ENCODE results near the gene ZNF599. TPM values are rescaled to one million over a fixed set of nuclear protein-coding genes. Genes with fewer than 3 reads are reported as not detected.

Gene ZNF599
- total RNA-seq, 1 experiment from 2014 or later = 6.2 TPM

DNA sequence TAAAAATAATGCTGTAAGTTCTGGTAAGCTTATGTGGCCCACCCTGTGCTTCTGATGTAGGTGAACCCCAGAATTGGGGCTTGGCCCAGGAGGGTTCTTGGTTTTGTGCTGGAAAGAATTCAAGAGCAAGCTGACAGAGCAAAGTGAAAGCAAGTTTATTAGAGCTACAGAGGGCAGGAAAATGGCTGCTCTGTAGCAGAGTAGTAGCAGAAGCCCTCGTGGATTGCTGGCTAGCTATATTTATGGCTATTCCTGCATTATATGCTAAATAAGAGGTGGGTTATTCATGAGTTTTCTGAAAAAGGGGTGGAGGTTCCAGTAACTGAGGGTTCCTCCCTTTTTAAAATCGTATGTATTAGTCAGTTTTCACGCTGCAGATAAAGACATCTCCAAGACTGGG lies 20.6 kb upstream of the ZNF599 start:
- H3K27me3 Mint-ChIP-seq (ENCODE audit: unreplicated experiment) = peaks cover 26% of the 10 kb centered on the region
- H3K27ac Mint-ChIP-seq (ENCODE audit: unreplicated experiment) = no peak overlapping the region
- intact Hi-C loops (cut with micrococcal nuclease; ENCODE audit: unreplicated experiment) = no loop called here
- DNase-seq = no peak
- H3K4me3 Mint-ChIP-seq (ENCODE audit: low read depth, unreplicated experiment) = peak overlapping the region; percentile 10
- TF ChIP-seq, protein P1, sequence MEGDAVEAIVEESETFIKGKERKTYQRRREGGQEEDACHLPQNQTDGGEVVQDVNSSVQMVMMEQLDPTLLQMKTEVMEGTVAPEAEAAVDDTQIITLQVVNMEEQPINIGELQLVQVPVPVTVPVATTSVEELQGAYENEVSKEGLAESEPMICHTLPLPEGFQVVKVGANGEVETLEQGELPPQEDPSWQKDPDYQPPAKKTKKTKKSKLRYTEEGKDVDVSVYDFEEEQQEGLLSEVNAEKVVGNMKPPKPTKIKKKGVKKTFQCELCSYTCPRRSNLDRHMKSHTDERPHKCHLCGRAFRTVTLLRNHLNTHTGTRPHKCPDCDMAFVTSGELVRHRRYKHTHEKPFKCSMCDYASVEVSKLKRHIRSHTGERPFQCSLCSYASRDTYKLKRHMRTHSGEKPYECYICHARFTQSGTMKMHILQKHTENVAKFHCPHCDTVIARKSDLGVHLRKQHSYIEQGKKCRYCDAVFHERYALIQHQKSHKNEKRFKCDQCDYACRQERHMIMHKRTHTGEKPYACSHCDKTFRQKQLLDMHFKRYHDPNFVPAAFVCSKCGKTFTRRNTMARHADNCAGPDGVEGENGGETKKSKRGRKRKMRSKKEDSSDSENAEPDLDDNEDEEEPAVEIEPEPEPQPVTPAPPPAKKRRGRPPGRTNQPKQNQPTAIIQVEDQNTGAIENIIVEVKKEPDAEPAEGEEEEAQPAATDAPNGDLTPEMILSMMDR (IDR thresholded peaks at IDR 0.05; ENCODE audit: unreplicated experiment) = no peak
- peaks cover 6% of the 10 kb centered on the region for H3K9me3 Mint-ChIP-seq (ENCODE audit: low read depth, unreplicated experiment)
- no peaks in the 10 kb centered on the region for H3K36me3 Mint-ChIP-seq (ENCODE audit: insufficient read depth, unreplicated experiment)
- CTCF ChIA-PET = interaction anchor here (1.0 kb wide), 1 partner anchor 19 kb away, joined by 3 read pairs; no protein-coding TSS in a partner anchor
- BruUV-seq (replicated peaks) = no TSS peak
- no peaks in the 10 kb centered on the region for H3K4me1 Mint-ChIP-seq (ENCODE audit: low read depth, unreplicated experiment)

DNA sequence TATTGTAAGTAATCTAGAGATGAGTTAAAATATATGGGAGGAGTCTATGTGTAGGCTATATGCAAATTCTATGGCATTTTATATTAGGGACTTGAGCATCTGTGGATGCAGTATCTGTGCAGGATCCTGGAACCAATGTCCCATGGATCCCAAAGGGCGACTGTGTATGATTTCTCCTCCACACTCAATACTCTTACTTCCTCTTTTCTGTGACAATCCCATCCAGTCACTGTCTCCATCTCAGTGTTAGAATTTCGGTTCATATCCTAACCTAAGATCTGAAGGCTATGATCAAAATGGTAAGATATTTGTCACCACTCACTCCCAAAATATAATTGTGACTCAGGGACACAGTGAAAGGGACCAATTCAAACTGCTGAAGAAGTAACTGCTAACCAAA lies 15.1 kb upstream of the ZNF599 start:
- intact Hi-C loops (cut with micrococcal nuclease; ENCODE audit: unreplicated experiment) = no loop called here
- Mint-ChIP-seq H3K9me3 (ENCODE audit: low read depth, unreplicated experiment) (peaks cover 11% of the 10 kb centered on the region), H3K36me3 (ENCODE audit: insufficient read depth, unreplicated experiment) (no peaks in the 10 kb centered on the region), H3K4me1 (ENCODE audit: low read depth, unreplicated experiment) (no peaks in the 10 kb centered on the region), H3K4me3 (ENCODE audit: low read depth, unreplicated experiment) (no peak overlapping the region), H3K27ac (ENCODE audit: unreplicated experiment) (no peak overlapping the region), H3K27me3 (ENCODE audit: unreplicated experiment) (peaks cover 56% of the 10 kb centered on the region)
- CTCF ChIA-PET = no interaction called here
- TF ChIP-seq, protein P1 (IDR thresholded peaks at IDR 0.05; ENCODE audit: unreplicated experiment) = no peak
- no peak for DNase-seq
- BruUV-seq (replicated peaks) = no TSS peak

DNA sequence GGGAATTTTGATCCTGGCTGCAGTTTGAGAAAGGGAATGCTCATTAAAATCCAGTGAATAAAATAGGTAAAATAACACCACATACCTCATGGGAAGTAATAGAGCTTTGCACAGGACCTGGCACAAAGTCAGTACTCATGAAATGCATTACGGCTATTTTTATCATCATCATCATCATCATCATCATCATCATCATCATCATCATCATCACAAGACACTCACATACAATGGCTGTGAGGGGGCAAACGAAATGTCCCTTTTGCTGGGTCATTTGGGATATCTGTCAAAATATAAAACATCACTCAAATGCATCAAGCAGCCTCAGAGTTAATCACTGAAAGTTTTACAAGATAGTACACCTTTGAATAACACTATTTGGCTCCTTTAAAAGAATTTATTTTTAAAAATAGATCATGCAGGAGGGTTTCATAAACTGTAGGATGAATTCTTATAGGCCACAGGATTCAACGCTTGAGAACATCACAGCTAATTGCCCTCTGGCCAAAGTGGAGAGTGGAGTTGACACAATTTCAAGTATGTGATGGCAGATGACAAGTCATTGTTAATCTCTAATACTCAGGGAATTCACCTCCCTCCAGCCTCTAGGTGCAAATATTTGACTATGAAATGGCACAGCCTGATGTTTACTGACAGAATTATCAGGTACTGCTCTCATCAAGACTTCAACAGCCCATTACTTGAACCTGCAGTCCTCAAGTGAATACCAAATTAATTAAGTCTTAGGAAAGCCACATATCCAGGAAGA lies 14.2 kb upstream of the ZNF599 start:
- TF ChIP-seq, protein P1 (IDR thresholded peaks at IDR 0.05; ENCODE audit: unreplicated experiment) = no peak
- Mint-ChIP-seq H3K9me3 (ENCODE audit: low read depth, unreplicated experiment) (peaks cover 13% of the 10 kb centered on the region), H3K36me3 (ENCODE audit: insufficient read depth, unreplicated experiment) (no peaks in the 10 kb centered on the region), H3K4me3 (ENCODE audit: low read depth, unreplicated experiment) (no peak overlapping the region), H3K27me3 (ENCODE audit: unreplicated experiment) (peaks cover 63% of the 10 kb centered on the region), H3K4me1 (ENCODE audit: low read depth, unreplicated experiment) (no peaks in the 10 kb centered on the region), H3K27ac (ENCODE audit: unreplicated experiment) (no peak overlapping the region)
- no TSS peak for BruUV-seq (replicated peaks)
- intact Hi-C loops (cut with micrococcal nuclease; ENCODE audit: unreplicated experiment) = no loop called here
- CTCF ChIA-PET = no interaction called here
- DNase-seq = no peak

DNA sequence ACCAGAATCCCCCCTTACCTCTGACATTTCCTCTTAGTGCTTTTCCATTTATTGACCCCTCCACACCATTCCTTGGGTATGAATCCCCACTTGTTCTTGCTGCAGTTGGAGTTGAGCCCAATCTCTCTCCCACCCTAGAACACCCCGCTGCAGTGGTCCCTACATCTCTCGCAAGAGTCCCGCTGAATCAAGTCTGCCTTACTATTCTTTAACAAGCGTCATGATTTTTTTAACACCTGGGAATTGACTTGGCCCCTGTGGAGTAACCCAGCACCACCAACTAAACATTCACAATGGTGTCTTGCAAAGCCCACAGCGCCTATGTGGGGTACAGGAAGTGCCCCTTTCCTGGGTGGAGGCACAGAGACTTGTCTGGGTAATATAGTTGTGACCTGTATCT lies 13.2 kb upstream of the ZNF599 start:
- no TSS peak for BruUV-seq (replicated peaks)
- no peaks in the 10 kb centered on the region for H3K36me3 Mint-ChIP-seq (ENCODE audit: insufficient read depth, unreplicated experiment)
- no peaks in the 10 kb centered on the region for H3K4me1 Mint-ChIP-seq (ENCODE audit: low read depth, unreplicated experiment)
- no peak for DNase-seq
- H3K4me3 Mint-ChIP-seq (ENCODE audit: low read depth, unreplicated experiment) = no peak overlapping the region
- no peak overlapping the region for H3K27ac Mint-ChIP-seq (ENCODE audit: unreplicated experiment)
- peaks cover 13% of the 10 kb centered on the region for H3K9me3 Mint-ChIP-seq (ENCODE audit: low read depth, unreplicated experiment)
- peaks cover 63% of the 10 kb centered on the region for H3K27me3 Mint-ChIP-seq (ENCODE audit: unreplicated experiment)
- TF ChIP-seq, protein P1 (IDR thresholded peaks at IDR 0.05; ENCODE audit: unreplicated experiment) = no peak
- CTCF ChIA-PET = no interaction called here
- intact Hi-C loops (cut with micrococcal nuclease; ENCODE audit: unreplicated experiment) = no loop called here
